Activated CD8-positive, alpha-beta memory T cell treated with anti-CD3 and anti-CD28 coated beads, Interleukin-2, amount 10 ng/mL, durations not matched to agents 7 days and 5 days (primary cell): ENCODE data around the gene C2CD2. TPM values are rescaled to one million over a fixed set of nuclear protein-coding genes. Genes with fewer than 3 reads are reported as not detected.

Experiments
- ATAC-seq: fragments of 150-1000 bp; cut with Tn5 transposase; one replicate; pipeline ENCODE4 v1.10.0; 2021; ENCODE audit warnings: moderate library complexity
- CTCF ChIA-PET: fragments of 350-600 bp; sonication (Branson Sonifier 250); formaldehyde crosslinking; loops from one replicate; lab custom pipeline; 2021; ENCODE audit warnings: antibody characterized with exemption; lab: Charles Lee
- DNase-seq: peaks from one replicate; pipeline ENCODE4 v3.0.0-alpha.2; 2020
- H3K27ac Mint-ChIP-seq: one replicate; pipeline ENCODE4 v1.8.0; 2021; ENCODE audit warnings: mild to moderate bottlenecking, mixed read lengths
- H3K27me3 Mint-ChIP-seq: one replicate; pipeline ENCODE4 v1.8.0; 2021; ENCODE audit warnings: mixed read lengths
- H3K36me3 Mint-ChIP-seq: one replicate; pipeline ENCODE4 v1.8.0; 2021; ENCODE audit warnings: mild to moderate bottlenecking, mixed read lengths
- H3K4me1 Mint-ChIP-seq: one replicate; pipeline ENCODE4 v1.8.0; 2021; ENCODE audit warnings: mixed read lengths
- H3K4me3 Mint-ChIP-seq: one replicate; pipeline ENCODE4 v1.8.0; 2021; ENCODE audit warnings: mild to moderate bottlenecking, moderate library complexity, mixed read lengths
- H3K9me3 Mint-ChIP-seq: one replicate; pipeline ENCODE4 v1.8.0; 2022; ENCODE audit warnings: low read depth, mixed read lengths
- total RNA-seq, 2 experiments: library from RNA; stranded (reverse); gene quantifications; one replicate each; pipeline ENCODE4 v1.2.3, GENCODE V29; 2021

Gene C2CD2
- total RNA-seq, 2 experiments from 2014 or later, result 6.4 to 10.7 TPM

GRCh38 chr21:41861255-41861654 is 92.6 kb downstream of the C2CD2 start:
- Mint-ChIP-seq H3K36me3 (no peaks in the 10 kb centered on the region), H3K4me1 (peaks cover 23% of the 10 kb centered on the region), H3K27ac (no peak overlapping the region), H3K4me3 (no peak overlapping the region), H3K9me3 (no peaks in the 10 kb centered on the region), H3K27me3 (no peaks in the 10 kb centered on the region)
- ATAC-seq (no peak), DNase-seq (no peak)
- CTCF ChIA-PET, result no interaction called here

GRCh38 chr21:41859297-41859980 is 94.4 kb downstream of the C2CD2 start:
- Mint-ChIP-seq H3K36me3 (peaks cover 4% of the 10 kb centered on the region), H3K27me3 (no peaks in the 10 kb centered on the region), H3K9me3 (no peaks in the 10 kb centered on the region), H3K4me1 (peaks cover 7% of the 10 kb centered on the region), H3K4me3 (no peak overlapping the region), H3K27ac (no peak overlapping the region)
- CTCF ChIA-PET, result interaction anchor here (1.1 kb wide), 1 partner anchor 258 kb away, joined by 3 read pairs; no protein-coding TSS in a partner anchor
- DNase-seq (no peak), ATAC-seq (no peak)

GRCh38 chr21:41858466-41859296 is 95.1 kb downstream of the C2CD2 start:
- DNase-seq, result no peak
- Mint-ChIP-seq H3K27ac (no peak overlapping the region), H3K4me1 (peaks cover 7% of the 10 kb centered on the region), H3K27me3 (no peaks in the 10 kb centered on the region), H3K4me3 (no peak overlapping the region), H3K9me3 (no peaks in the 10 kb centered on the region), H3K36me3 (peaks cover 7% of the 10 kb centered on the region)
- ATAC-seq, result no peak
- CTCF ChIA-PET, result no interaction called here

- no peaks in the 10 kb centered on the region for H3K27me3 Mint-ChIP-seq
- no peak overlapping the region for H3K27ac Mint-ChIP-seq
- H3K9me3 Mint-ChIP-seq, result no peaks in the 10 kb centered on the region
- ATAC-seq, result no peak
- H3K4me1 Mint-ChIP-seq, result peaks cover 2% of the 10 kb centered on the region
- no peak overlapping the region for H3K4me3 Mint-ChIP-seq
- CTCF ChIA-PET, result interaction anchor here (1.3 kb wide), 1 partner anchor 41 kb away, joined by 3 read pairs; no protein-coding TSS in a partner anchor
- no peak for DNase-seq
- peaks cover 7% of the 10 kb centered on the region for H3K36me3 Mint-ChIP-seq
These were observed 96.0 kb downstream of the C2CD2 start for GRCh38 chr21:41857771-41858300.

GRCh38 chr21:41856572-41856971 is 97.2 kb downstream of the C2CD2 start:
- ATAC-seq, result no peak
- DNase-seq, result no peak
- no peak overlapping the region for H3K4me3 Mint-ChIP-seq
- CTCF ChIA-PET, result interaction anchor here (1.3 kb wide), 1 partner anchor 40 kb away, joined by 3 read pairs; no protein-coding TSS in a partner anchor
- no peaks in the 10 kb centered on the region for H3K9me3 Mint-ChIP-seq
- no peak overlapping the region for H3K27ac Mint-ChIP-seq
- no peaks in the 10 kb centered on the region for H3K4me1 Mint-ChIP-seq
- H3K36me3 Mint-ChIP-seq, result peaks cover 7% of the 10 kb centered on the region
- no peaks in the 10 kb centered on the region for H3K27me3 Mint-ChIP-seq

- CTCF ChIA-PET, result no interaction called here
- no peaks in the 10 kb centered on the region for H3K4me1 Mint-ChIP-seq
- no peaks in the 10 kb centered on the region for H3K27me3 Mint-ChIP-seq
- peaks cover 9% of the 10 kb centered on the region for H3K36me3 Mint-ChIP-seq
- DNase-seq (no peak), ATAC-seq (no peak)
- H3K27ac Mint-ChIP-seq, result no peak overlapping the region
- no peaks in the 10 kb centered on the region for H3K9me3 Mint-ChIP-seq
- H3K4me3 Mint-ChIP-seq, result no peak overlapping the region
These were observed 99.3 kb downstream of the C2CD2 start for GRCh38 chr21:41854426-41854995.

- Mint-ChIP-seq H3K4me3 (no peak overlapping the region), H3K4me1 (no peaks in the 10 kb centered on the region), H3K27me3 (no peaks in the 10 kb centered on the region), H3K27ac (no peak overlapping the region), H3K36me3 (peaks cover 9% of the 10 kb centered on the region), H3K9me3 (no peaks in the 10 kb centered on the region)
- DNase-seq (no peak), ATAC-seq (no peak)
- CTCF ChIA-PET, result no interaction called here
These were observed 100.9 kb downstream of the C2CD2 start for GRCh38 chr21:41852929-41853320.

- no peak for DNase-seq
- no peaks in the 10 kb centered on the region for H3K9me3 Mint-ChIP-seq
- H3K27me3 Mint-ChIP-seq, result no peaks in the 10 kb centered on the region
- H3K4me3 Mint-ChIP-seq, result no peak overlapping the region
- no peaks in the 10 kb centered on the region for H3K4me1 Mint-ChIP-seq
- ATAC-seq, result no peak
- no peak overlapping the region for H3K27ac Mint-ChIP-seq
- H3K36me3 Mint-ChIP-seq, result peaks cover 9% of the 10 kb centered on the region
- CTCF ChIA-PET, result no interaction called here
These were observed 101.5 kb downstream of the C2CD2 start for GRCh38 chr21:41852151-41852928.

- H3K4me3 Mint-ChIP-seq, result no peak overlapping the region
- H3K27me3 Mint-ChIP-seq, result no peaks in the 10 kb centered on the region
- CTCF ChIA-PET, result no interaction called here
- H3K4me1 Mint-ChIP-seq, result no peaks in the 10 kb centered on the region
- no peak overlapping the region for H3K27ac Mint-ChIP-seq
- no peaks in the 10 kb centered on the region for H3K9me3 Mint-ChIP-seq
- DNase-seq (no peak), ATAC-seq (no peak)
- peaks cover 9% of the 10 kb centered on the region for H3K36me3 Mint-ChIP-seq
These were observed 102.6 kb downstream of the C2CD2 start for GRCh38 chr21:41851090-41851790.

- no peaks in the 10 kb centered on the region for H3K4me1 Mint-ChIP-seq
- no peak overlapping the region for H3K27ac Mint-ChIP-seq
- H3K36me3 Mint-ChIP-seq, result peaks cover 9% of the 10 kb centered on the region
- ATAC-seq (no peak), DNase-seq (no peak)
- CTCF ChIA-PET, result no interaction called here
- H3K27me3 Mint-ChIP-seq, result no peaks in the 10 kb centered on the region
- H3K4me3 Mint-ChIP-seq, result no peak overlapping the region
- H3K9me3 Mint-ChIP-seq, result no peaks in the 10 kb centered on the region
These were observed 103.7 kb downstream of the C2CD2 start for GRCh38 chr21:41850085-41850484.

GRCh38 chr21:41848958-41849580 is 104.7 kb downstream of the C2CD2 start:
- Mint-ChIP-seq H3K4me3 (no peak overlapping the region), H3K27ac (no peak overlapping the region), H3K4me1 (no peaks in the 10 kb centered on the region), H3K36me3 (peaks cover 3% of the 10 kb centered on the region), H3K27me3 (no peaks in the 10 kb centered on the region), H3K9me3 (no peaks in the 10 kb centered on the region)
- DNase-seq (no peak), ATAC-seq (no peak)
- CTCF ChIA-PET, result interaction anchor here (1.2 kb wide), 1 partner anchor 259 kb away, joined by 3 read pairs; no protein-coding TSS in a partner anchor

- Mint-ChIP-seq H3K4me1 (no peaks in the 10 kb centered on the region), H3K27me3 (no peaks in the 10 kb centered on the region), H3K4me3 (no peak overlapping the region), H3K27ac (no peak overlapping the region), H3K36me3 (peaks cover 2% of the 10 kb centered on the region), H3K9me3 (no peaks in the 10 kb centered on the region)
- CTCF ChIA-PET, result interaction anchor here (1.2 kb wide), 1 partner anchor 260 kb away, joined by 3 read pairs; no protein-coding TSS in a partner anchor
- ATAC-seq, result no peak
- DNase-seq, result no peak
These were observed 105.3 kb downstream of the C2CD2 start for GRCh38 chr21:41848533-41848932.
